ENCODE data around the gene AOPEP. TPM values are rescaled to one million over a fixed set of nuclear protein-coding genes. Genes with fewer than 3 reads are reported as not detected.

Gene AOPEP
- total RNA-seq, 1 donor from 2014 or later: 16.6 TPM

DNA sequence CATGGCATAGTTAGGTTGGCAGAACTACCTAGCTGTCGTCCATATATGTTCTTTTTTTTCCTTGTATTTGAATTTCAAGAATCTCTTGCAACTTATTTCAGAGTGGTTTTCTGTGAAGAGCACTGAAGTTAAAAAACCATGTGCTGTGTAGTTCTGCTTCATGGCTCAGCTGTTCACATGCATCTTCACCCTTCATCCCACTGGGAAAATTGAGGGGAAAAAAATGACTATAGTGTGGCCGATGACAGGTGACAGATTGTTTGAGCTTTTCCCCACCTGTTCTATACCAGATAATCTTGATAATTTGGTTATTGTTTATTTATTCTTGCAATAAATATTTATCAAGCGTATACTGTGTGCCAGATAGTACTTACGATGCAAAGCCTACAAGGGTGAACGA lies 77.8 kb downstream of the AOPEP start:
- Mint-ChIP-seq H3K36me3 (peaks cover 23% of the 10 kb centered on the region), H3K4me3 (no peak overlapping the region), H3K27ac (no peak overlapping the region), H3K27me3 (ENCODE audit: insufficient read depth, low read depth) (peaks cover 7% of the 10 kb centered on the region), H3K4me1 (peaks cover 33% of the 10 kb centered on the region), H3K9me3 (no peaks in the 10 kb centered on the region)
- H3K4me3 ChIP-seq: no peak overlapping the region
- no peaks in the 10 kb centered on the region for H3K9me3 ChIP-seq (ENCODE audit: low read depth)
- no peak overlapping the region for H3K9ac ChIP-seq
- no peaks in the 10 kb centered on the region for H3K36me3 ChIP-seq
- H3K27ac ChIP-seq: no peak overlapping the region
- H3K79me2 ChIP-seq (ENCODE audit: low read depth): no peaks in the 10 kb centered on the region
- H3K4me1 ChIP-seq: peaks cover 3% of the 10 kb centered on the region
- DNase-seq (ENCODE audit: low spot score): no peak
- H3F3A ChIP-seq (ENCODE audit: low read depth): no peaks in the 10 kb centered on the region
- no peak overlapping the region for H3K4me2 ChIP-seq
- TF ChIP-seq, protein P1, sequence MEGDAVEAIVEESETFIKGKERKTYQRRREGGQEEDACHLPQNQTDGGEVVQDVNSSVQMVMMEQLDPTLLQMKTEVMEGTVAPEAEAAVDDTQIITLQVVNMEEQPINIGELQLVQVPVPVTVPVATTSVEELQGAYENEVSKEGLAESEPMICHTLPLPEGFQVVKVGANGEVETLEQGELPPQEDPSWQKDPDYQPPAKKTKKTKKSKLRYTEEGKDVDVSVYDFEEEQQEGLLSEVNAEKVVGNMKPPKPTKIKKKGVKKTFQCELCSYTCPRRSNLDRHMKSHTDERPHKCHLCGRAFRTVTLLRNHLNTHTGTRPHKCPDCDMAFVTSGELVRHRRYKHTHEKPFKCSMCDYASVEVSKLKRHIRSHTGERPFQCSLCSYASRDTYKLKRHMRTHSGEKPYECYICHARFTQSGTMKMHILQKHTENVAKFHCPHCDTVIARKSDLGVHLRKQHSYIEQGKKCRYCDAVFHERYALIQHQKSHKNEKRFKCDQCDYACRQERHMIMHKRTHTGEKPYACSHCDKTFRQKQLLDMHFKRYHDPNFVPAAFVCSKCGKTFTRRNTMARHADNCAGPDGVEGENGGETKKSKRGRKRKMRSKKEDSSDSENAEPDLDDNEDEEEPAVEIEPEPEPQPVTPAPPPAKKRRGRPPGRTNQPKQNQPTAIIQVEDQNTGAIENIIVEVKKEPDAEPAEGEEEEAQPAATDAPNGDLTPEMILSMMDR (IDR thresholded peaks at IDR 0.05): no peak
- TF ChIP-seq EZH2 (IDR thresholded peaks at IDR 0.05) (no peak), EZH2phosphoT487 (IDR thresholded peaks at IDR 0.05) (no peak)
- H2AFZ ChIP-seq (replicated peaks): no peak overlapping the region
- no peaks in the 10 kb centered on the region for H4K20me1 ChIP-seq (ENCODE audit: low read depth)
- no peaks in the 10 kb centered on the region for H3K27me3 ChIP-seq

DNA sequence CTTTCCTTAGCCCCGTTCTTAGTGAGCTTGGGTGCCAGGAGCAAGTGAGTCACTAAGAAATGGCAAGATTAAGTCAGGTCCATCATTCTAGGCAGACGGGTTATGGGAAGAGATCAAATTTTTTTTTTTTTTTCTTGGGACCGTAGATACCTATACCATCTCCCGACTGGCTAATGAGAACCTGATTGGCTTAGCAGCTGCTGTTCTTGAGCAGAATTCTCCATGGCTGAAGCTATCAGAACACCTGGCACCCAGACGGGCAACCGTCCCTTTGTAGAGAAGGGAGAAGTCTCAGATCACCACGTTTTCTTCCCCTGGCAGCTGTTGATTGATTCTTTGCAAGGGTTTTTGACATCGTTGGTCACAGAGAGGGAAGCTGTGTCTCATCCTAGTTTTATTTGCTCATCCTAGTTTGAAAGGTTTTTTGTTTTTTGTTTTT lies 78.6 kb downstream of the AOPEP start:
- DNase-seq (ENCODE audit: low spot score): no peak
- Mint-ChIP-seq H3K9me3 (no peaks in the 10 kb centered on the region), H3K27me3 (ENCODE audit: insufficient read depth, low read depth) (peaks cover 7% of the 10 kb centered on the region), H3K36me3 (peaks cover 21% of the 10 kb centered on the region), H3K27ac (no peak overlapping the region), H3K4me3 (no peak overlapping the region), H3K4me1 (peaks cover 29% of the 10 kb centered on the region)
- Histone ChIP-seq H3K4me1 (peaks cover 3% of the 10 kb centered on the region), H4K20me1 (ENCODE audit: low read depth) (no peaks in the 10 kb centered on the region), H3K27ac (no peak overlapping the region), H3K36me3 (no peaks in the 10 kb centered on the region), H2AFZ (replicated peaks) (no peak overlapping the region), H3K79me2 (ENCODE audit: low read depth) (no peaks in the 10 kb centered on the region), H3K27me3 (no peaks in the 10 kb centered on the region), H3K9me3 (ENCODE audit: low read depth) (no peaks in the 10 kb centered on the region), H3F3A (ENCODE audit: low read depth) (no peaks in the 10 kb centered on the region), H3K4me2 (no peak overlapping the region), H3K9ac (no peak overlapping the region), H3K4me3 (no peak overlapping the region)
- TF ChIP-seq EZH2phosphoT487 (IDR thresholded peaks at IDR 0.05): no peak
- TF ChIP-seq, protein P1 (IDR thresholded peaks at IDR 0.05): no peak
- TF ChIP-seq EZH2 (IDR thresholded peaks at IDR 0.05): no peak

DNA sequence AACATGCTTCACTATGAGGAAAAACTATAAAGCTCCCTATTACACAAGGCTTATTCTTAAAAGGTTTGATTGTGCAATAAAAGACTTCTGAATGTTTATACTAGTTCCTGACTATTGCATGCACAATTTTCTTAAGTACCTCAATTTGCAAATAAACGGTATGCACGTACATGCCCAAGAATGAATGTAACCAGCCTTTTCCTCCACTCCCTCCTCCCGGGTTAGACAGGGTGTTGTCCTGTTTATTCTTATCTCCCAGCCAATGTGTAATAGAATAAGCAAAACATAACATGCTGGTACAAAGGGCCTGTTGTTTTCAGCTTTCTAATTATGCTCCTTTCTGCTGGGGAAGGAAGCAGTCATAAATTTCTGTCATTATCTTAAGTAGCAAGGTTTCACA lies 79.1 kb downstream of the AOPEP start:
- H3K4me1 Mint-ChIP-seq: peaks cover 25% of the 10 kb centered on the region
- Histone ChIP-seq H3F3A (ENCODE audit: low read depth) (no peaks in the 10 kb centered on the region), H3K36me3 (no peaks in the 10 kb centered on the region), H3K4me1 (peaks cover 3% of the 10 kb centered on the region), H3K4me3 (no peak overlapping the region), H3K27me3 (no peaks in the 10 kb centered on the region), H3K9ac (no peak overlapping the region), H4K20me1 (ENCODE audit: low read depth) (no peaks in the 10 kb centered on the region), H3K27ac (no peak overlapping the region), H3K79me2 (ENCODE audit: low read depth) (no peaks in the 10 kb centered on the region), H2AFZ (replicated peaks) (no peak overlapping the region), H3K4me2 (no peak overlapping the region), H3K9me3 (ENCODE audit: low read depth) (no peaks in the 10 kb centered on the region)
- peaks cover 7% of the 10 kb centered on the region for H3K27me3 Mint-ChIP-seq (ENCODE audit: insufficient read depth, low read depth)
- peaks cover 16% of the 10 kb centered on the region for H3K36me3 Mint-ChIP-seq
- no peak overlapping the region for H3K27ac Mint-ChIP-seq
- no peak overlapping the region for H3K4me3 Mint-ChIP-seq
- H3K9me3 Mint-ChIP-seq: no peaks in the 10 kb centered on the region
- no peak for TF ChIP-seq EZH2 (IDR thresholded peaks at IDR 0.05)
- no peak for TF ChIP-seq EZH2phosphoT487 (IDR thresholded peaks at IDR 0.05)
- TF ChIP-seq, protein P1 (IDR thresholded peaks at IDR 0.05): no peak
- DNase-seq (ENCODE audit: low spot score): no peak
